NCI-H2171 treated with DMSO at 0.1 percent for 48 hours (cell line): ENCODE results near the gene L3MBTL3.
A peak's percentile ranks its signal among the peaks of the same experiment; 100 is the strongest.

Experiments used
- DNase-seq: peaks from one replicate; lab custom pipeline; 2025; lab: John Stamatoyannopoulos, UW

L3MBTL3 gene

GRCh38 chr6:130027948-130028347, 9.6 kb downstream of the L3MBTL3 start:
- no peak for DNase-seq

GRCh38 chr6:130029163-130029562, 10.8 kb downstream of the L3MBTL3 start:
- DNase-seq, result no peak

GRCh38 chr6:130032758-130033340, 14.5 kb downstream of the L3MBTL3 start:
- no peak for DNase-seq

- DNase-seq, result no peak
Measured at GRCh38 chr6:130033949-130034348, 15.6 kb downstream of the L3MBTL3 start.

- no peak for DNase-seq
Measured at GRCh38 chr6:130034378-130035146, 16.2 kb downstream of the L3MBTL3 start.

GRCh38 chr6:130035211-130035610, 16.8 kb downstream of the L3MBTL3 start:
- DNase-seq, result peak; percentile 37

- DNase-seq, result peak; percentile 3
Measured at GRCh38 chr6:130037207-130037811, 18.9 kb downstream of the L3MBTL3 start.

GRCh38 chr6:130041594-130041993, 23.2 kb downstream of the L3MBTL3 start:
- DNase-seq, result no peak

GRCh38 chr6:130043344-130043743, 25.0 kb downstream of the L3MBTL3 start:
- DNase-seq, result no peak

GRCh38 chr6:130045622-130046021, 27.2 kb downstream of the L3MBTL3 start:
- no peak for DNase-seq

- no peak for DNase-seq
Measured at GRCh38 chr6:130046671-130047070, 28.3 kb downstream of the L3MBTL3 start.

GRCh38 chr6:130047088-130047995, 29.0 kb downstream of the L3MBTL3 start:
- DNase-seq, result no peak

- no peak for DNase-seq
Measured at GRCh38 chr6:130050230-130050629, 31.8 kb downstream of the L3MBTL3 start.

- no peak for DNase-seq
Measured at GRCh38 chr6:130054725-130055124, 36.3 kb downstream of the L3MBTL3 start.

- DNase-seq, result no peak
Measured at GRCh38 chr6:130055271-130055670, 36.9 kb downstream of the L3MBTL3 start.

- no peak for DNase-seq
Measured at GRCh38 chr6:130057495-130057894, 39.1 kb downstream of the L3MBTL3 start.

GRCh38 chr6:130063806-130064205, 45.4 kb downstream of the L3MBTL3 start:
- no peak for DNase-seq

GRCh38 chr6:130065609-130066156, 47.3 kb downstream of the L3MBTL3 start:
- DNase-seq, result no peak

GRCh38 chr6:130069485-130069884, 51.1 kb downstream of the L3MBTL3 start:
- DNase-seq, result no peak

GRCh38 chr6:130070326-130070725, 51.9 kb downstream of the L3MBTL3 start:
- DNase-seq, result no peak

- DNase-seq, result no peak
Measured at GRCh38 chr6:130070792-130071191, 52.4 kb downstream of the L3MBTL3 start.

GRCh38 chr6:130075879-130076460, 57.6 kb downstream of the L3MBTL3 start:
- no peak for DNase-seq
